ENCODE data around the gene GABBR2. TPM values are rescaled to one million over a fixed set of nuclear protein-coding genes. Genes with fewer than 3 reads are reported as not detected.

GABBR2 gene
- total RNA-seq, 1 donor from 2014 or later, result 0.24 TPM

DNA sequence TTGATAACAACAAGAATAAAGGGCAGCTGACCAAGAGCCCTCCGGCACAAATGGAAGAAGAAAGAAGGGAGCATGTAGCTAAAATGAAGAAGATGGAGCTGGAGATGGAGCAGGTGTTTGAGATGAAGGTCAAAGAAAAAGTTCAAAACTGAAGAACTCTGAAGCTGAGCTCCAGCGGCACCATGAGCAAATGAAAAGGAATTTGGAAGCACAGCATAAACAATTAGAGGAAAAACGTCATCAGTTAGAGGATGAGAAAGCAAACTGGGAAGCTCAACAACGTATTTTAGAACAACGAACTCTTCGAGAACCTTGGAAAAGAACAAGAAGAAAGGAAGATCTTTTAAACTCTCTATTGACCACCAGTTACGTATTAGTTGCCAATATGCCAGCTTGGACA, 100.9 kb downstream of the GABBR2 start:
- no peak for DNase-seq
- TF ChIP-seq, protein P1, sequence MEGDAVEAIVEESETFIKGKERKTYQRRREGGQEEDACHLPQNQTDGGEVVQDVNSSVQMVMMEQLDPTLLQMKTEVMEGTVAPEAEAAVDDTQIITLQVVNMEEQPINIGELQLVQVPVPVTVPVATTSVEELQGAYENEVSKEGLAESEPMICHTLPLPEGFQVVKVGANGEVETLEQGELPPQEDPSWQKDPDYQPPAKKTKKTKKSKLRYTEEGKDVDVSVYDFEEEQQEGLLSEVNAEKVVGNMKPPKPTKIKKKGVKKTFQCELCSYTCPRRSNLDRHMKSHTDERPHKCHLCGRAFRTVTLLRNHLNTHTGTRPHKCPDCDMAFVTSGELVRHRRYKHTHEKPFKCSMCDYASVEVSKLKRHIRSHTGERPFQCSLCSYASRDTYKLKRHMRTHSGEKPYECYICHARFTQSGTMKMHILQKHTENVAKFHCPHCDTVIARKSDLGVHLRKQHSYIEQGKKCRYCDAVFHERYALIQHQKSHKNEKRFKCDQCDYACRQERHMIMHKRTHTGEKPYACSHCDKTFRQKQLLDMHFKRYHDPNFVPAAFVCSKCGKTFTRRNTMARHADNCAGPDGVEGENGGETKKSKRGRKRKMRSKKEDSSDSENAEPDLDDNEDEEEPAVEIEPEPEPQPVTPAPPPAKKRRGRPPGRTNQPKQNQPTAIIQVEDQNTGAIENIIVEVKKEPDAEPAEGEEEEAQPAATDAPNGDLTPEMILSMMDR (IDR thresholded peaks at IDR 0.05), result no peak
- intact Hi-C loops (cut with DNase I), result no loop called here

DNA sequence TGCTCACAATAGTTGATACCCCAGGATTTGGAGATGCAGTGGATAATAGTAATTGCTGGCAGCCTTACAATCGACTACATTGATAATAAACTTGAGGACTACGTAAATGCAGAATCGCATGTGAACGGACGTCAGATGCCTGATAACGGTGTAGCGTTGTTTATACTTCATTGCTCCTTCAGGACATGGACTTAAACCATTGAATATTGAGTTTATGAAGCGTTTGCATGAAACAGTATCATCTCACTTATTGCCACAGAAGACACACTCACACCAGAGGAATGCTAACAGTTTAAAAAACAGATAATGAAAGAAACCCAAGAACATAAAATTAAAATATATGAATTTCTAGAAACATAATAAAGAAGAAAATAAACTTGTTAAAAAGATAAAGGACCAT, 101.6 kb downstream of the GABBR2 start:
- TF ChIP-seq, protein P1 (IDR thresholded peaks at IDR 0.05), result no peak
- H3K4me1 ChIP-seq, result no peaks in the 10 kb centered on the region
- H3K9me3 ChIP-seq, result no peaks in the 10 kb centered on the region
- intact Hi-C loops (cut with DNase I), result no loop called here
- H3K4me3 ChIP-seq, result no peak overlapping the region
- ATAC-seq (no peak), DNase-seq (no peak)
- H3K36me3 ChIP-seq, result no peaks in the 10 kb centered on the region
- H3K27me3 ChIP-seq (ENCODE audit: low read depth), result no peaks in the 10 kb centered on the region
- no peak overlapping the region for H3K27ac ChIP-seq

More for the DNA sequence above, 100.9 kb downstream of the GABBR2 start:
- no peaks in the 10 kb centered on the region for H3K9me3 ChIP-seq
- H3K27me3 ChIP-seq (ENCODE audit: low read depth), result no peaks in the 10 kb centered on the region
- H3K4me1 ChIP-seq, result no peaks in the 10 kb centered on the region
- no peaks in the 10 kb centered on the region for H3K36me3 ChIP-seq
- H3K27ac ChIP-seq, result no peak overlapping the region
- H3K4me3 ChIP-seq, result no peak overlapping the region
- no peak for ATAC-seq

DNA sequence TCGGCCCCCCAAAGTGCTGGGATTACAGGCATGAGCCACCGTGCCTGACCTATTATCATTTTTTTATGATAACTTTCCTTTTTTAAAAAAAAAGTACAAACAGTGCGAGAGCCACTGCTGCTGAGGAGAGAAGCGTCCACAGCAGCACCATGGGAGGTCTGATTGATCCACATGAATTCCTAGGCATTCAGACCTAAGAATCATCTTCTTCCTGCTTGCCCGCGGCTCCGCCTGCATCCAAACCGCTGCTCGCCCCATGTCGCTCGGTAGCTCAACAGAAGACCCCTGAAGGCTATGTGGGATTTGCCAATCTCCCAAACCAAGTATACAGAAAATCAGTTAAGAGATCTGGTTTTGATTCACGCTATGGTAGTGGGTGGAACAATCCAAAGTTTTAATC, 102.0 kb downstream of the GABBR2 start:
- Histone ChIP-seq H3K9me3 (no peaks in the 10 kb centered on the region), H3K4me3 (no peak overlapping the region), H3K27ac (no peak overlapping the region), H3K4me1 (no peaks in the 10 kb centered on the region), H3K27me3 (ENCODE audit: low read depth) (no peaks in the 10 kb centered on the region), H3K36me3 (no peaks in the 10 kb centered on the region)
- intact Hi-C loops (cut with DNase I), result no loop called here
- no peak for ATAC-seq
- TF ChIP-seq, protein P1 (IDR thresholded peaks at IDR 0.05), result no peak
- no peak for DNase-seq

DNA sequence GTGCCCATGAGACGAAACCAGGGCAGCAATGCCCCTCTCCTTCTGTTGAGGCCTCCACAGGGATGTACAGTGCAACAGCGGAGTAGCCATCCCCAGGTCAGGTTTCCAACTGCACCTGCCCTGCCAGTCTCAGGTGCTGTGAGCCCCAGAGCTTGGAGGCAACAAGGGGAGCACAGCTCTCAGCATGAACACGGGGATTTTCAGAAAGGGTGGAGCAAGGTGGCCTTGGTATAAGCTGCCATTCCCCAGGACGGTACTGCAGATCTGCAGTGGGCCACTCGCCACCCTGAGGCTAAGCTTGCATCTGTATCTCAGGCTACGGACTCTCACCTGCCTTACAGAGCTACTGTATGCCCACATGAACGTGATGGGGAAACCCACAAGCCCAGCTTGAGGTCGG, 103.6 kb downstream of the GABBR2 start:
- H3K27me3 ChIP-seq (ENCODE audit: low read depth), result no peaks in the 10 kb centered on the region
- TF ChIP-seq, protein P1 (IDR thresholded peaks at IDR 0.05), result no peak
- H3K4me1 ChIP-seq, result no peaks in the 10 kb centered on the region
- no peak overlapping the region for H3K27ac ChIP-seq
- H3K36me3 ChIP-seq, result no peaks in the 10 kb centered on the region
- ATAC-seq (no peak), DNase-seq (no peak)
- intact Hi-C loops (cut with DNase I), result no loop called here
- no peaks in the 10 kb centered on the region for H3K9me3 ChIP-seq
- no peak overlapping the region for H3K4me3 ChIP-seq

DNA sequence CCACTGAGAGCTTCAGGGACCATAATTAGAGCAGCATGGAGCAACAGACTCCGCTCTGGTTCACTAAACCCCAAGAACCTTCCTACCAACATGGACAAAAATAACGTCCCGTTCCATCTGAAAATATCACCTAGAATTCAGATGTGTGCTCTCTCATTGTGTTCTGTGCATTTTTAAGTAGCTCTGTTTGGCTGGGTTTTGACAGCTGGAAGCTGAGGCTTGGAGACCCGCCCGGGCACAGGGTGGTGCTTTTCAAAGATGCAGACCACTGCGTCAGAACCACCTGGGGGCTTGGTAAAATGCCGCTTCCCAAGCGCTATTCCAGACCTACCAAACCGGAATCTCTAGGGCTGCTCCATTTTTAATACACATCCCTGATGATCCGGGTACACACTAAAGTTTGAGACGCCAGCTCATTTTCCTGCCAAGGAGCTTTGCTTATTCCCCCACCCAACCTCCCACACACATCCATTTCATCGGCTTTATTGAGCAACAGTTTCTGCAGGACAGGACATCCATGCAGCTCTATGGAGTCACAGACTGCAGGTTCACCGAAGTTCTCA, 104.8 kb downstream of the GABBR2 start:
- Histone ChIP-seq H3K4me3 (no peak overlapping the region), H3K4me1 (no peaks in the 10 kb centered on the region), H3K36me3 (no peaks in the 10 kb centered on the region), H3K9me3 (no peaks in the 10 kb centered on the region), H3K27me3 (ENCODE audit: low read depth) (no peaks in the 10 kb centered on the region), H3K27ac (no peak overlapping the region)
- ATAC-seq (no peak), DNase-seq (no peak)
- TF ChIP-seq, protein P1 (IDR thresholded peaks at IDR 0.05), result no peak
- intact Hi-C loops (cut with DNase I), result no loop called here

Measured in lower lobe of right lung (tissue), 2 donors.